Right atrium auricular region (tissue), 2 donors: ENCODE data around the gene SUSD2. TPM values are rescaled to one million over a fixed set of nuclear protein-coding genes. Genes with fewer than 3 reads are reported as not detected.

ENCODE experiments used
- DNase-seq: peaks from one replicate; pipeline ENCODE4 v3.0.0-alpha.2; 2019; ENCODE audit warnings: low spot score
- H3K27ac ChIP-seq, 2 donors: fragments of 200-600 bp; sonication (generic); 1 replicate in 1 of 2; 2 replicates in 1 of 2; pipeline ENCODE4 v1.5.1; 2016 to 2019
- H3K27me3 ChIP-seq, 2 donors: fragments of 200-600 bp; sonication (generic); one replicate each; pipeline versions ENCODE4 v1.5.1 to v1.6.0; 2017 to 2019
- H3K36me3 ChIP-seq: fragments of 200-600 bp; sonication (generic); one replicate; pipeline ENCODE4 v1.5.1; 2016
- H3K4me1 ChIP-seq, 2 donors: fragments of 200-600 bp; sonication (generic); one replicate each; pipeline versions ENCODE4 v1.5.1 to v1.6.0; 2017 to 2019
- H3K4me3 ChIP-seq, 2 donors: fragments of 200-600 bp; sonication (generic); 1 replicate in 1 of 2; 2 replicates in 1 of 2; pipeline ENCODE4 v1.5.1; 2017 to 2019; ENCODE audit warnings: mild to moderate bottlenecking in 1 of 2, moderate library complexity in 1 of 2
- H3K9me3 ChIP-seq, 2 donors: fragments of 200-600 bp; sonication (generic); one replicate each; pipeline ENCODE4 v1.5.1; 2019
- total RNA-seq, 2 donors: library from RNA; depleted of rRNA; stranded (reverse); fragments of >200 nt; gene quantifications; one replicate each; pipeline ENCODE4 v1.1.0, GENCODE V29; 2016
- TF ChIP-seq, protein P1 (sequence below), 2 donors: fragments of 200-600 bp; sonication (generic); IDR thresholded peaks; one replicate each; pipeline ENCODE4 v1.5.1; 2019; ENCODE audit warnings: antibody characterized with exemption in 2 of 2

Gene SUSD2
- total RNA-seq, 2 donors from 2014 or later = 4.9 to 9.5 TPM

- H3K27ac ChIP-seq = peak overlapping the region in 1 of 2 donors; percentile 91
- no peaks in the 10 kb centered on the region for H3K36me3 ChIP-seq
- no peak overlapping the region for H3K4me3 ChIP-seq
- peaks cover 0 to 53% of the 10 kb centered on the region in 2 donors for H3K4me1 ChIP-seq
- no peak for DNase-seq
- no peaks in the 10 kb centered on the region for H3K9me3 ChIP-seq
- H3K27me3 ChIP-seq = no peaks in the 10 kb centered on the region
- TF ChIP-seq, protein P1, sequence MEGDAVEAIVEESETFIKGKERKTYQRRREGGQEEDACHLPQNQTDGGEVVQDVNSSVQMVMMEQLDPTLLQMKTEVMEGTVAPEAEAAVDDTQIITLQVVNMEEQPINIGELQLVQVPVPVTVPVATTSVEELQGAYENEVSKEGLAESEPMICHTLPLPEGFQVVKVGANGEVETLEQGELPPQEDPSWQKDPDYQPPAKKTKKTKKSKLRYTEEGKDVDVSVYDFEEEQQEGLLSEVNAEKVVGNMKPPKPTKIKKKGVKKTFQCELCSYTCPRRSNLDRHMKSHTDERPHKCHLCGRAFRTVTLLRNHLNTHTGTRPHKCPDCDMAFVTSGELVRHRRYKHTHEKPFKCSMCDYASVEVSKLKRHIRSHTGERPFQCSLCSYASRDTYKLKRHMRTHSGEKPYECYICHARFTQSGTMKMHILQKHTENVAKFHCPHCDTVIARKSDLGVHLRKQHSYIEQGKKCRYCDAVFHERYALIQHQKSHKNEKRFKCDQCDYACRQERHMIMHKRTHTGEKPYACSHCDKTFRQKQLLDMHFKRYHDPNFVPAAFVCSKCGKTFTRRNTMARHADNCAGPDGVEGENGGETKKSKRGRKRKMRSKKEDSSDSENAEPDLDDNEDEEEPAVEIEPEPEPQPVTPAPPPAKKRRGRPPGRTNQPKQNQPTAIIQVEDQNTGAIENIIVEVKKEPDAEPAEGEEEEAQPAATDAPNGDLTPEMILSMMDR (IDR thresholded peaks at IDR 0.05) = no peak
Observed at GRCh38 chr22:24154826-24155225, 26.5 kb upstream of the SUSD2 start.

GRCh38 chr22:24155627-24156140, 25.6 kb upstream of the SUSD2 start:
- Histone ChIP-seq H3K4me1 (peaks cover 0 to 62% of the 10 kb centered on the region in 2 donors), H3K36me3 (no peaks in the 10 kb centered on the region), H3K27me3 (no peaks in the 10 kb centered on the region), H3K4me3 (peak overlapping the region; percentile 63 to 91), H3K9me3 (no peaks in the 10 kb centered on the region), H3K27ac (peak overlapping the region; percentile 91 to 94)
- peak; percentile 82 for DNase-seq
- TF ChIP-seq, protein P1 (IDR thresholded peaks at IDR 0.05) = peak; percentile 35 to 57

DNA sequence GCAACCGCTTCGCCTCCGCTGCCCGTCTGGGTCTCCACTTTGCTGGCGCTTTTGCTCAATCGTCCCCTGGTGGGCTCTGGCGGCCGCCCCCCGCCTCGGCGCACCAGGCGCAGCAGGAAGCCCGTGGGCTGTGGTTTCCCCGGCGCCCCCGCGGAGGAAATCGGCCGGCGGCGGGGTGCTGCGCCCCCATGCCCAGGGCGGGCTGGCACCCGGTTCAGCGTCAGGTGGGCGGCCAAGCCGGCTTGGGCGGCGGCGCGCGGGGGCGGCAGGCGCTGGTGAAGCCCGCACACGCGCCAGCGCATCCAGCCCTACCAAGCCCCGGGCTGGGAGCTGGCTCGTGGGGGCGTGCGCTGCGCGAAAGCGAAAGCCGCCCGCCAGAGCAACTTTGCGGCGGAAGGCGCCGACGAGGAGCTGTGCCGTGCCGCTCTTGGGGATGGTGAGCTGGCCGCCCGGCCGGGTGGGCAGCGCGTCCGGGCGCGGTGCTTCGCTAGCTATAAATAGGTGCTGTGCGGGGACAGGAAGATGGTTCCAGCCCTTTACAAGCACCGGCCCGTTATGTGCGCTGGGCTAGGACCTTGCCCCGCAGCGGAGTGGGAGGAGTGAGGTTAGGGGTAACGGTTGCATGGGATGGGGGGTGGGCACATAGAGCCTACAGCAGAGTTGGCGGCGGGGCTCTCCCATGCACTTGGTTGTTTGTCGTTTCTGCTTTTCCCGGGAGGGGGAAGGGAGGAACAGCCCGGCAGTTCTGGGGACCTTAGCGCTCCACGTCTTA, 25.0 kb upstream of the SUSD2 start:
- H3K27ac ChIP-seq = peak overlapping the region; percentile 91 to 94
- H3K4me3 ChIP-seq = peak overlapping the region; percentile 63 to 91
- peaks cover 0 to 66% of the 10 kb centered on the region in 2 donors for H3K4me1 ChIP-seq
- H3K27me3 ChIP-seq = no peaks in the 10 kb centered on the region
- H3K36me3 ChIP-seq = no peaks in the 10 kb centered on the region
- H3K9me3 ChIP-seq = no peaks in the 10 kb centered on the region
- DNase-seq = no peak
- TF ChIP-seq, protein P1 (IDR thresholded peaks at IDR 0.05) = no peak

DNA sequence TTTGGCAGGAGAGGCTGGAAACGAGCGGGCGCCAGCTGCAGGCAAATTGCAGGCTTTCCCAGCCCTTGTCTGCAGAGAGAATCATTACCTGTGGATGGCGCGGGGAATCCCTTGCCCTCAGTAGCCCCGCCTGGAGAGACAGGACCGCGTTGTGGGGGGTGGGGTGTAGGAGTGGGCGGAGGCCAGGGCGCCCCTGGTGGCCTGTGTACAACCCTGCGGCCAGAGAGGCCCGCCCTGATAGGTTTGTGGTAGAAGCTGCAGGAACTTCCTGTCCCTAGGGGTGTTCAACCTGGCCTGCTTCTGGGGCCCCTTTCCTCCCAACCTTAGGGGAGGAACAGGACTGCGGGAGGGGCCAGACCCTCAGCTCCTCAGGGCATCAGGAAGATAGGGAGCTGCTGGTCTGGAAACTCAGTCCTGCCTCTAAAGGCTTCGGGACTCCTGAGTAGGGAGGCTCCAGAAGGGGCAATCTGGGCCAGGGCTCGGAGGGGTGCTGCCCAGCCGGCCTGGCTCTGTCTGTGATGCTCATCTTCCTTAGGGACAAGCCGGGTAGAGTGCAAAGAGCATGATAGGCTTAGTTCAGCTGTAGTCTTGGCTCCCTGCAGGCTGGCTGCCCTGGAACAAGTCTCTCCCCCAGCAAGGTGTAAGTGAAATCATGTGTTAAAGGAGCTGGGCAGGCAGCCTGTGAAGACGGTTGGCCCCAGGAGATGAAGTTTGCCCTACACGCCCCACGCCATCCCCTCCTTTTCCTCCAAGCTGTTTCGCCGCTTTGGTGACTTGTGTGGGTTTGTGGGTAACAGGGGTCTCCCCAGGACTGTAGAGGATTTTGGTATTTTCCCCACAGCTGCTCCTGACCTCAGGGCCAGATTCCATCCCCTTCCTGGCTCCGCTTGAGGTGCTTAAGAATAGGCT, 24.1 kb upstream of the SUSD2 start:
- Histone ChIP-seq H3K27ac (peak overlapping the region; percentile 91 to 94), H3K27me3 (no peaks in the 10 kb centered on the region), H3K4me1 (peaks cover 0 to 70% of the 10 kb centered on the region in 2 donors), H3K9me3 (no peaks in the 10 kb centered on the region), H3K36me3 (no peaks in the 10 kb centered on the region), H3K4me3 (peak overlapping the region; percentile 63 to 91)
- TF ChIP-seq, protein P1 (IDR thresholded peaks at IDR 0.05) = peak; percentile 71 to 84
- DNase-seq = peak; percentile 87

DNA sequence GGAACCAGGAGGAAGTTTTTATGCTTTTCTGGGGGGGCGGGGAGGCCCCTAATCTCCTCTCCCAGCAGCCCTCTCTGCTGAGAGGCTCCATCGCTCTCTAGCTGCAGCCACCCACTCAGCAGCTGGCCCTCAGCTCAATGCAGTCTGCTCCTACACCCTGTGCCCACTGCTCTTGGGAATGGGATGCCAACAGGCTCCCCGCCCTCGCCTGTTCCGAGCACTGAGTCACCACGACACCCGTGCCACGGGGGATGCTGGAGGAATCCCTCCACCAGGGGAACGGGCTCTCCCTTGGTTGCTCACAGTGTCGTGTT, 23.5 kb upstream of the SUSD2 start:
- DNase-seq = no peak
- H3K4me3 ChIP-seq = peak overlapping the region in 1 of 2 donors; percentile 91
- no peaks in the 10 kb centered on the region for H3K27me3 ChIP-seq
- TF ChIP-seq, protein P1 (IDR thresholded peaks at IDR 0.05) = peak in 1 of 2 donors; percentile 37
- H3K4me1 ChIP-seq = peaks cover 0 to 76% of the 10 kb centered on the region in 2 donors
- H3K9me3 ChIP-seq = no peaks in the 10 kb centered on the region
- H3K27ac ChIP-seq = peak overlapping the region; percentile 91 to 94
- no peaks in the 10 kb centered on the region for H3K36me3 ChIP-seq
